Keratinocyte (primary cell): ENCODE results near the gene MMP24. TPM values are rescaled to one million over a fixed set of nuclear protein-coding genes. Genes with fewer than 3 reads are reported as not detected.

Source experiments
- DNase-seq: peaks from one replicate; pipeline ENCODE4 v3.0.0-alpha.2; 2011; ENCODE audit warnings: low read depth, missing footprints, low spot score
- FAIRE-seq: peaks from 2 replicates; lab custom pipeline; 2011; peaks lifted over from hg19 to GRCh38; lab: Jason Lieb, UNC
- H2AFZ ChIP-seq: 2 replicates; pipeline ENCODE4 v1.6.0; 2012; ENCODE audit warnings: low read length, control low read depth, inconsistent platforms; ENCODE audit not compliant: control insufficient read depth
- H3K27ac ChIP-seq: 2 replicates; pipeline ENCODE4 v1.5.1; 2011; ENCODE audit warnings: low read length; ENCODE audit not compliant: control insufficient read depth, insufficient read depth
- H3K27me3 ChIP-seq: 3 replicates; pipeline ENCODE4 v1.6.0; 2011; ENCODE audit warnings: low read length; ENCODE audit not compliant: control insufficient read depth, insufficient read depth; ENCODE audit errors: extremely low read depth
- H3K36me3 ChIP-seq, 2 experiments: 2 replicates in 1 of 2; 3 replicates in 1 of 2; pipeline ENCODE4 v1.5.1; 2011; ENCODE audit warnings: low read length in 2 of 2, mild to moderate bottlenecking in 1 of 2; ENCODE audit not compliant: control insufficient read depth in 2 of 2, insufficient read depth in 2 of 2; ENCODE audit errors: extremely low read depth in 1 of 2
- H3K4me1 ChIP-seq: 3 replicates; pipeline ENCODE4 v1.5.1; 2011; ENCODE audit warnings: low read length; ENCODE audit not compliant: control insufficient read depth, insufficient read depth; ENCODE audit errors: extremely low read depth
- H3K4me2 ChIP-seq: 3 replicates; pipeline ENCODE4 v1.6.0; 2011; ENCODE audit warnings: low read depth, low read length; ENCODE audit not compliant: control insufficient read depth, insufficient read depth; ENCODE audit errors: extremely low read depth
- H3K4me3 ChIP-seq, 3 experiments: fragments of 200-600 bp in 1 of 3; sonication (generic) in 1 of 3; 2 replicates in 2 of 3; 3 replicates in 1 of 3; pipeline ENCODE4 v1.5.1; 2011 to 2016; ENCODE audit warnings: low read length in 3 of 3, mild to moderate bottlenecking in 3 of 3, control low read depth in 2 of 3, inconsistent platforms in 1 of 3, low read depth in 1 of 3, mixed read lengths in 1 of 3, mixed run types in 1 of 3, moderate library complexity in 1 of 3; ENCODE audit not compliant: control insufficient read depth in 2 of 3, insufficient read depth in 2 of 3; ENCODE audit errors: extremely low read depth in 1 of 3
- H3K79me2 ChIP-seq: 2 replicates; pipeline ENCODE4 v1.6.0; 2012; ENCODE audit warnings: low read length; ENCODE audit not compliant: control insufficient read depth, insufficient read depth
- H3K9ac ChIP-seq: 3 replicates; pipeline ENCODE4 v1.6.0; 2011; ENCODE audit warnings: low read length; ENCODE audit not compliant: control insufficient read depth, insufficient read depth; ENCODE audit errors: extremely low read depth
- H3K9me1 ChIP-seq: 3 replicates; pipeline ENCODE4 v1.6.0; 2011; ENCODE audit warnings: low read length; ENCODE audit not compliant: control insufficient read depth, insufficient read depth; ENCODE audit errors: extremely low read depth
- H3K9me3 ChIP-seq: 2 replicates; pipeline ENCODE4 v1.5.1; 2012; ENCODE audit warnings: low read depth, low read length; ENCODE audit not compliant: control insufficient read depth
- H4K20me1 ChIP-seq: 3 replicates; pipeline ENCODE4 v1.6.0; 2011; ENCODE audit warnings: low read length; ENCODE audit not compliant: control insufficient read depth, insufficient read depth; ENCODE audit errors: extremely low read depth
- EZH2 ChIP-seq: IDR thresholded peaks from one replicate; pipeline ENCODE4 v1.6.1; 2012; ENCODE audit warnings: inconsistent platforms, mild to moderate bottlenecking, low read length, moderate library complexity
- dilution Hi-C: fragments of 300-500 bp; cut with MboI; formaldehyde crosslinking; loops from one replicate; pipeline ENCODE4 v1.7.0; 2020; ENCODE audit warnings: low sequenced_read_pairs; ENCODE audit not compliant: extremely low pct_ligation_motif_present
- polyA plus RNA-seq, 5 experiments: library from polyadenylated mRNA; depleted of rRNA in 3 of 5; stranded (reverse) in 3 of 5; stranded (forward) in 1 of 5; unstranded in 1 of 5; fragments of >200 nt; gene quantifications; 1 replicate in 1 of 5; 2 replicates in 3 of 5; 3 replicates in 1 of 5; pipeline versions ENCODE4 v1.2.1 to v1.2.3, GENCODE V29; 2011 to 2012; ENCODE audit warnings: missing spikeins in 2 of 5, low read depth in 1 of 5, low replicate concordance in 1 of 5
- TF ChIP-seq, protein P1 (sequence below), 3 experiments: IDR thresholded peaks in 1 of 3; conservative IDR thresholded peaks in 1 of 3; optimal IDR thresholded peaks in 1 of 3; 2 replicates in 2 of 3; 3 replicates in 1 of 3; pipeline versions ENCODE3 to v1.5.1; 2011; ENCODE audit warnings: low read length in 3 of 3, mild to moderate bottlenecking in 3 of 3, moderate library complexity in 2 of 3, control low read depth in 1 of 3, inconsistent platforms in 1 of 3; ENCODE audit not compliant: insufficient read depth in 2 of 3; ENCODE audit errors: extremely low read depth in 1 of 3

MMP24 gene
- polyA plus RNA-seq, 1 donor (not counting 4 experiments of a cell fraction or from before 2014, with no cell fraction given) = not detected

DNA sequence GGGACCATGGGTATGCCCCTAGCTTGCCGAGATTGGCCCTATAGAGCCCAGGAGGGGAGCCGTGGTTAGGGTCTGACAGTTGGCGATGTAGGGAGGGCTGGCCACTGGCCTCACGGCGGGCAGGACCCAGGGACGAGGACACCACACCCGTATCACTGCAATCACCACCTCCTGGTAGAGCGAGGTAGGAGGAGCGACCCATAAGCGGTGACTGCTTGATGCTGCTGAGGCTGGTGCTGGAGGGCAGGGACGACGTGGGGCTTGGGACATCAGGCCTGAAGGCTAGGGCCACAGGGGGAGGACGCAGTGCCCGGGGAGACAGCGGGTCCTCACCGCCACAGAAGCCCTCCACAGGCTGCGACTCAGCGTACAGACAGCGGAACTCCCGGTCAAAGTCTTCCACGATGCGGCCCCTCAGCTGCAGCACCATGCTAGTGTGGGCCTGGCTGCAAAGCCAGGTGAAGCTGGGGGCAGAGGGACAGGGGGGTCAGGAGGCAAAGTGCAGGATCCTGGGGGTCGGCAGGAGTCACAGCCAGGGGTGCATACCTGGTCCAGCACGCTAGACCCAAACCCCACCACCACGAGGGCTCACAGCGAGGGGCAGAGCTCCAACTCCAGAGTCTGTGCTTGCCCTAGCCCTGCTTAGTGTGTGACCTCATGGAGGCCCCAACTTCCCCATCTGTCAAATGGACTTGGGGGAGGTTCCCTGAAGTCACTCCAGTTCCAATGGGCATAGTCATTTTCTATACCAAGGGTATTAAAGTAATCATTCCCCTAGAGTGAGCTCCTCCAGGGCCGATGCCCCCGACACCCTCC is 61.2 kb downstream of the MMP24 start:
- Histone ChIP-seq H3K9me1 (no peaks in the 10 kb centered on the region), H3K27me3 (no peaks in the 10 kb centered on the region), H3K79me2 (peaks cover 21% of the 10 kb centered on the region), H3K27ac (no peak overlapping the region), H3K4me2 (no peak overlapping the region), H3K4me1 (peaks cover 40% of the 10 kb centered on the region), H3K9ac (no peak overlapping the region), H4K20me1 (no peaks in the 10 kb centered on the region), H3K9me3 (no peaks in the 10 kb centered on the region), H3K4me3 (no peak overlapping the region), H2AFZ (no peak overlapping the region), H3K36me3 (peaks cover 0 to 10% of the 10 kb centered on the region in 2 experiments)
- DNase-seq (no peak), FAIRE-seq (no peak)
- dilution Hi-C loops = no loop called here
- TF ChIP-seq, protein P1, sequence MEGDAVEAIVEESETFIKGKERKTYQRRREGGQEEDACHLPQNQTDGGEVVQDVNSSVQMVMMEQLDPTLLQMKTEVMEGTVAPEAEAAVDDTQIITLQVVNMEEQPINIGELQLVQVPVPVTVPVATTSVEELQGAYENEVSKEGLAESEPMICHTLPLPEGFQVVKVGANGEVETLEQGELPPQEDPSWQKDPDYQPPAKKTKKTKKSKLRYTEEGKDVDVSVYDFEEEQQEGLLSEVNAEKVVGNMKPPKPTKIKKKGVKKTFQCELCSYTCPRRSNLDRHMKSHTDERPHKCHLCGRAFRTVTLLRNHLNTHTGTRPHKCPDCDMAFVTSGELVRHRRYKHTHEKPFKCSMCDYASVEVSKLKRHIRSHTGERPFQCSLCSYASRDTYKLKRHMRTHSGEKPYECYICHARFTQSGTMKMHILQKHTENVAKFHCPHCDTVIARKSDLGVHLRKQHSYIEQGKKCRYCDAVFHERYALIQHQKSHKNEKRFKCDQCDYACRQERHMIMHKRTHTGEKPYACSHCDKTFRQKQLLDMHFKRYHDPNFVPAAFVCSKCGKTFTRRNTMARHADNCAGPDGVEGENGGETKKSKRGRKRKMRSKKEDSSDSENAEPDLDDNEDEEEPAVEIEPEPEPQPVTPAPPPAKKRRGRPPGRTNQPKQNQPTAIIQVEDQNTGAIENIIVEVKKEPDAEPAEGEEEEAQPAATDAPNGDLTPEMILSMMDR (optimal IDR thresholded peaks at IDR 0.05 in 1 of 3, IDR thresholded peaks at IDR 0.05 in 1 of 3, conservative IDR thresholded peaks at IDR 0.05 in 1 of 3; ENCODE audit: extremely low read depth in 1 of 3, insufficient read depth in 2 of 3, low read length in 3 of 3) = no peak
- TF ChIP-seq EZH2 = no peak

DNA sequence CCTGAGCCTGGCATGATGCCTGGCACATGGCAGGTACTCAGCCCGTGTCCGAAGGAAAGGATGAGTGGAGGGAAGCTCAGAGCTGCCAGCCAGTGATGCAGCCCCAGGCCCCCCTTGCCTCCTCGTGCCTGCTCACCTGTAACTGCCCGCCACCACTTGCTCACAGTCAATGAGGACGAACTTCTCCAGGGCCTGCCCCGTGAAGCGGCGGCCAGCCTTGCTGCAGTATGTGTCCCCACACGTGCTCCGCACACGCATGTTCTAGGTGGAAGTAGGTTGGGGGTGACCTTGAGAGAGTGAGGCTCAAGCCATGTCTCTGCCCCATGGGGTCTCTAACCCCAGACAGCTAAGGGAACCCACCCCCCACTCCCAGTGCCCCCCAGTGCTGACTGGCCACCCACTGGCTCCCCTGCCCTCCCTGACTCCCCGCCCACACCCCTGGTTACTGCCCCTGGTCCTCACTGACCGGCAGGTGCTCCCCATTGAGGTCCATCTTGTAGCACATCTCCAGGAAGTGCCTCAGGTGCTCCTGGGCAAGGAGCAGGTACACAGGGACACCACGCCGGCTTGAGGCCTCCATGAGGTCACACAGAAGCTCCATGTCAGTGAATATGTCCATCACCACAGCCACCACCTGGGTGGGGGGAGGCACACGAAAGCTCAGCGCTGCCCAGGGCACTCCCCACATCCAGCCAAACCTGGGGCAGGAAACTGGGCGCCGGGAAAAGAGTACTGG is 62.0 kb downstream of the MMP24 start:
- Histone ChIP-seq H3K9ac (no peak overlapping the region), H3K79me2 (peaks cover 13% of the 10 kb centered on the region), H3K27me3 (no peaks in the 10 kb centered on the region), H4K20me1 (no peaks in the 10 kb centered on the region), H3K4me3 (no peak overlapping the region), H3K9me1 (no peaks in the 10 kb centered on the region), H2AFZ (no peak overlapping the region), H3K27ac (no peak overlapping the region), H3K4me2 (no peak overlapping the region), H3K36me3 (peaks cover 0 to 5% of the 10 kb centered on the region in 2 experiments), H3K9me3 (no peaks in the 10 kb centered on the region), H3K4me1 (peaks cover 37% of the 10 kb centered on the region)
- no peak for DNase-seq
- TF ChIP-seq, protein P1 (optimal IDR thresholded peaks at IDR 0.05 in 1 of 3, IDR thresholded peaks at IDR 0.05 in 1 of 3, conservative IDR thresholded peaks at IDR 0.05 in 1 of 3; ENCODE audit: extremely low read depth in 1 of 3, insufficient read depth in 2 of 3, low read length in 3 of 3) = no peak
- no peak for TF ChIP-seq EZH2
- dilution Hi-C loops = no loop called here
- no peak for FAIRE-seq
